Measurements from ENCODE around the gene MISP. TPM values are rescaled to one million over a fixed set of nuclear protein-coding genes. Genes with fewer than 3 reads are reported as not detected.

MISP gene
- total and polyA plus RNA-seq, 2 of the 8 experiments (the other 6 are each of a cell fraction or from before 2014, with no cell fraction given): 0.43 to 0.45 TPM

GRCh38 chr19:739998-740715, 10.8 kb upstream of the MISP start:
- ChIA-PET POLR2A (ENCODE audit: partially characterized antibody) (interaction anchor here (1.2 to 2.4 kb wide), 5 partner anchors 9 to 77 kb away, joined by 3 to 7 read pairs (median 3); partner anchors contain the start of gene RNF126), CTCF (ENCODE audit: partially characterized antibody) (interaction anchor here (0.6 to 2.7 kb wide), 16 partner anchors 9 to 1735 kb away, joined by 3 to 17 read pairs (median 4); partner anchors contain the start of gene PALM)
- Histone ChIP-seq H3K18ac (ENCODE audit: extremely low read depth, low read length) (no peak overlapping the region), H4K91ac (replicated peaks; ENCODE audit: insufficient read length, low read length) (no peak overlapping the region), H2AFZ (ENCODE audit: low read length) (no peak overlapping the region), H3K56ac (replicated peaks; ENCODE audit: insufficient read length, low read depth, low read length) (no peak overlapping the region), H2AK5ac (ENCODE audit: low read depth, low read length) (no peak overlapping the region), H2BK120ac (replicated peaks; ENCODE audit: low read depth, low read length) (no peak overlapping the region), H3K23ac (ENCODE audit: insufficient read length) (no peak overlapping the region), H3K27ac (ENCODE audit: low read depth, low read length) (no peak overlapping the region), H3K4me1 (replicated peaks in 1 of 4; ENCODE audit: control insufficient read depth in 3 of 4, insufficient read depth in 4 of 4, low read length in 3 of 4) (no peaks in the 10 kb centered on the region), H2BK12ac (ENCODE audit: low read depth, low read length) (no peak overlapping the region), H3K36me3 (ENCODE audit: control insufficient read depth in 2 of 4, insufficient read depth in 4 of 4, low read length in 3 of 4) (no peaks in the 10 kb centered on the region), H2BK15ac (ENCODE audit: low read length) (no peak overlapping the region), H2BK5ac (ENCODE audit: low read depth, low read length) (no peak overlapping the region), H3K4ac (replicated peaks; ENCODE audit: insufficient read length, low read depth, low read length) (no peak overlapping the region), H3K4me2 (ENCODE audit: insufficient read depth in 1 of 2, low read depth in 2 of 2, low read length in 2 of 2) (no peak overlapping the region), H3K4me3 (ENCODE audit: extremely low read depth in 1 of 4, insufficient read depth in 2 of 4, low read depth in 3 of 4, low read length in 4 of 4) (no peak overlapping the region), H3K79me2 (ENCODE audit: control insufficient read depth in 1 of 2, insufficient read depth in 2 of 2, low read length in 2 of 2) (no peaks in the 10 kb centered on the region), H3K23me2 (ENCODE audit: low read depth, low read length) (no peaks in the 10 kb centered on the region), H4K8ac (ENCODE audit: extremely low read depth, insufficient read depth, low read length) (no peak overlapping the region; the same call in none of the 2 replicates), H3K27me3 (replicated peaks in 1 of 4; ENCODE audit: control insufficient read depth in 3 of 4, extremely low read depth in 1 of 4, insufficient read depth in 3 of 4, low read length in 3 of 4) (no peaks in the 10 kb centered on the region), H2BK20ac (ENCODE audit: low read length) (no peak overlapping the region), H4K5ac (ENCODE audit: insufficient read length, low read depth, low read length) (no peak overlapping the region), H3K9me3 (ENCODE audit: insufficient read depth in 2 of 2, low read depth in 1 of 2, low read length in 1 of 2) (no peaks in the 10 kb centered on the region), H3K79me1 (ENCODE audit: low read depth, low read length) (no peaks in the 10 kb centered on the region), H4K20me1 (replicated peaks in 1 of 2; ENCODE audit: control insufficient read depth in 1 of 2, insufficient read depth in 2 of 2, low read length in 2 of 2) (peaks cover 0 to 4% of the 10 kb centered on the region in 2 experiments), H3K14ac (ENCODE audit: insufficient read length) (no peak overlapping the region), H3K9ac (replicated peaks in 1 of 4; ENCODE audit: extremely low read depth in 1 of 4, low read depth in 3 of 4, low read length in 3 of 4) (no peak overlapping the region)
- 94% methylated on average over 33 of the region's 36 CpGs; no CpG with 5 or more reads in 1 of the 2 experiments for WGBS, 2 experiments (ENCODE audit: extremely low coverage in 1 of 2, insufficient coverage in 1 of 2, insufficient read length in 1 of 2, insufficient replicate concordance in 2 of 2, low coverage in 1 of 2, low lambda C conversion rate in 2 of 2, missing lambda C conversion rate in 1 of 2)
- TF ChIP-seq RAD21 (IDR thresholded peaks at IDR 0.05 in 1 of 2, conservative IDR thresholded peaks at IDR 0.05 in 1 of 2; ENCODE audit: low read depth in 2 of 2, low read length in 2 of 2): no peak
- peak; percentile 51; the same call in 1 of the 2 replicates for TF ChIP-seq KDM1A (IDR thresholded peaks at IDR 0.05; ENCODE audit: borderline replicate concordance, low read length)
- no peak for TF ChIP-seq RFX5 (IDR thresholded peaks at IDR 0.05; ENCODE audit: borderline replicate concordance, low read depth, low read length)
- TF ChIP-seq GABPA (IDR thresholded peaks at IDR 0.05; ENCODE audit: borderline replicate concordance, insufficient read depth, low read length): no peak
- DNase-seq (ENCODE audit: low read depth in 1 of 2, low spot score in 2 of 2) (no peak), FAIRE-seq (no peak)
